GM18511 (cell line): ENCODE data around the gene CST9.

Experiments
- ATAC-seq: cut with Tn5 transposase; IDR thresholded peaks from one replicate; pipeline ENCODE4 v1.9.1; 2021; ENCODE audit warnings: mild to moderate bottlenecking, moderate library complexity; ENCODE audit not compliant: unreplicated experiment

The CST9 gene

DNA sequence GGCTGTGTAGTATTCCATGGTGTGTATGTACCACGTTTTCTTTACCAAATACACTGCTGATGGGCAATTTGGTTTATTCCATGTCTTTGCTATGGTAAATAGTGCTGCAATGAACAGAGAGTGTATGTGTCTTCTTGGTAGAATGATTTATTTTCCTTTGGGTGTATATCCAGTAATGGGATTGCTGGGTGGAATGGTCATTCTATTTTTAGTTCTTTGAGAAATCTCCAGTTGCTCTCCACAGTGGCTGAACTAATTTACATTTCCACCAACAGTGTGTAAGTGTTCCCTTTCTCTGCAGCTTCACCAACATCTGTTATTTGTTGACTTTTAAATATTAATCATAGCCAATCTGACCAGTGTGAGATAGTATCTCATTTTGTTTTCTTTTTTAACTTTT, 51.3 kb downstream of the CST9 start:
- ATAC-seq: no peak
